ENCODE data around the gene PRDM16.
A peak's percentile ranks its signal among the peaks of the same experiment; 100 is the strongest.

PRDM16 gene

DNA sequence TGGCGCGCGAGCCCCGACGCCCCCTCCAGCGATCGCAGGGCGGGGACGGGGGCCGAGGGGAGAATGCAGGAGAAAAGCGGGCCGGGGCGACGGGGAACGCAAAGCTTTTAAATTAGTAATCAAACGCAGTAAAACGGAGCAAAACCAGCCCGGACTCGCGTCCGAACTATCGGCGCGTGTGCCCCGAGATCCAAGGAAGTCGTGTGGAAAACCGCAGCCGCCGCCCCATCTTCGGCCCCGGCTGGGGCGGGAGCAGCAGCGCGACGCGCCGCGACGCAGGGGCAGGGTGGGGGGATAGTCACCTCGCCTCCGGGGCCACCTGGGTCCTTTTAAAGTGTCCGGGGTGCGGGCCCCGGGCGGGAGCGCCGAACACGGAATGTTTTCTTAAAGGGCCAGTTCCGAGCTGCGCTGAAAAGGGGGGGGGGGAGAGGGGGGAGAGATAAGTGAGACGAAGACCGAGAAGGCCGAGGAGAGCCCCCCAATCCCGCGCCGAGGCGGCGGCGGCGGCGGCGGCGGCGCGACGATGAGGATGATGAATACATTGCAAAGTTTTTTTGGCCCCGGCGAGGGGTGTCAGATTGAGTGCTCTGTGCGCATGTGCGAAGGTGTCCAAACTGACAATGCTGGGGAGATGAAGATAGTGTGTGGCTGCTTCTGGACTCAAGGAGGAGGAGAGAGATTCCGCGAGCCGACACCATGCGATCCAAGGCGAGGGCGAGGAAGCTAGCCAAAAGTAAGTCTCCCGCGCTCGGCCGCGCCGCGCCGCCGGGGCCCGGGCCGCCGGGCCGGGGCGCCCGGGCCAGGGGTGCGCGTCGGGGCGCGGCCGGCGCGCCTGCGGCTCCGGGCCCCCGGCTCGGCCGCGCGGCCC, at the start of gene PRDM16:
TSS of gene PRDM16 (plus strand) at position 640 of the 868 bp plus-strand sequence. CDS start at position 697, 57 bp downstream.
- Histone ChIP-seq H3K27ac (ENCODE audit: extremely low read depth, low read depth, low read length) (peak within 1 kb of the TSS; percentile 86), H3K9me3 (ENCODE audit: control insufficient read depth, insufficient read depth, low read depth, low read length) (no peaks in the 10 kb centered on the region), H3K4me3 (ENCODE audit: low read depth, low read length) (peak within 1 kb of the TSS; percentile 37), H3K36me3 (ENCODE audit: control insufficient read depth in 2 of 2, insufficient read depth in 1 of 2, low read length in 2 of 2) (no peaks in the 10 kb centered on the region), H3K4me1 (ENCODE audit: control insufficient read depth, insufficient read depth, low read length) (no peaks in the 10 kb centered on the region; the same call in 1 of the 2 replicates)
- ChIA-PET CTCF (interaction anchor here (0.7 kb wide), 1 partner anchor 139 kb away, joined by 4 read pairs; no protein-coding TSS in a partner anchor), POLR2A (no interaction called here)
- TF ChIP-seq ZNF10 (tag by site-specific recombination; IDR thresholded peaks at IDR 0.05) (no peak), ZFP69B (tag by site-specific recombination; IDR thresholded peaks at IDR 0.05) (0 out of 2 replicates have a peak, but pooled peaks have one; percentile 33), ZNF335 (tag by site-specific recombination; conservative IDR thresholded peaks at IDR 0.05) (peak; percentile 86), GFI1B (tag by site-specific recombination; IDR thresholded peaks at IDR 0.05) (no peak), ZFHX2 (tag by site-specific recombination; conservative IDR thresholded peaks at IDR 0.05) (no peak), ZNF621 (tag by site-specific recombination; IDR thresholded peaks at IDR 0.05) (no peak), SCRT1 (tag by site-specific recombination; IDR thresholded peaks at IDR 0.05; ENCODE audit: borderline replicate concordance) (no peak), KLF1 (tag by site-specific recombination; IDR thresholded peaks at IDR 0.05) (peak; percentile 79), ZBTB7A (tag by site-specific recombination; IDR thresholded peaks at IDR 0.05; ENCODE audit: low read depth) (no peak), ZNF221 (tag by site-specific recombination; IDR thresholded peaks at IDR 0.05; ENCODE audit: borderline replicate concordance) (no peak), ZBTB20 (tag by site-specific recombination; IDR thresholded peaks at IDR 0.05) (peak; percentile 96), GLIS2 (tag by site-specific recombination; IDR thresholded peaks at IDR 0.05) (no peak; the same call in 1 of the 2 replicates), ZIC2 (tag by site-specific recombination; IDR thresholded peaks at IDR 0.05) (no peak), ZNF624 (tag by site-specific recombination; IDR thresholded peaks at IDR 0.05) (no peak), ZNF423 (tag by site-specific recombination; IDR thresholded peaks at IDR 0.05) (0 out of 2 replicates have a peak, but pooled peaks have one; percentile 23), SP2 (tag by site-specific recombination; IDR thresholded peaks at IDR 0.05) (0 out of 2 replicates have a peak, but pooled peaks have one; percentile 12), TCF7L2 (IDR thresholded peaks at IDR 0.05; ENCODE audit: borderline replicate concordance, low read depth, low read length) (no peak), EGR2 (tag by site-specific recombination; IDR thresholded peaks at IDR 0.05; ENCODE audit: low read depth) (no peak), KLF8 (tag by site-specific recombination; IDR thresholded peaks at IDR 0.05) (peak; percentile 35; the same call in 1 of the 2 replicates)
- TF ChIP-seq, protein P1, sequence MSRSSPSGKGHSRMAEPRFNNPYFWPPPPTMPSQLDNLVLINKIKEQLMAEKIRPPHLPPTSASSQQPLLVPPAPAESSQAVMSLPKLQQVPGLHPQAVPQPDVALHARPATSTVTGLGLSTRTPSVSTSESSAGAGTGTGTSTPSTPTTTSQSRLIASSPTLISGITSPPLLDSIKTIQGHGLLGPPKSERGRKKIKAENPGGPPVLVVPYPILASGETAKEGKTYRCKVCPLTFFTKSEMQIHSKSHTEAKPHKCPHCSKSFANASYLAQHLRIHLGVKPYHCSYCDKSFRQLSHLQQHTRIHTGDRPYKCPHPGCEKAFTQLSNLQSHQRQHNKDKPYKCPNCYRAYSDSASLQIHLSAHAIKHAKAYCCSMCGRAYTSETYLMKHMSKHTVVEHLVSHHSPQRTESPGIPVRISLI (tag by site-specific recombination; IDR thresholded peaks at IDR 0.05) = no peak
- TF ChIP-seq, protein P2, sequence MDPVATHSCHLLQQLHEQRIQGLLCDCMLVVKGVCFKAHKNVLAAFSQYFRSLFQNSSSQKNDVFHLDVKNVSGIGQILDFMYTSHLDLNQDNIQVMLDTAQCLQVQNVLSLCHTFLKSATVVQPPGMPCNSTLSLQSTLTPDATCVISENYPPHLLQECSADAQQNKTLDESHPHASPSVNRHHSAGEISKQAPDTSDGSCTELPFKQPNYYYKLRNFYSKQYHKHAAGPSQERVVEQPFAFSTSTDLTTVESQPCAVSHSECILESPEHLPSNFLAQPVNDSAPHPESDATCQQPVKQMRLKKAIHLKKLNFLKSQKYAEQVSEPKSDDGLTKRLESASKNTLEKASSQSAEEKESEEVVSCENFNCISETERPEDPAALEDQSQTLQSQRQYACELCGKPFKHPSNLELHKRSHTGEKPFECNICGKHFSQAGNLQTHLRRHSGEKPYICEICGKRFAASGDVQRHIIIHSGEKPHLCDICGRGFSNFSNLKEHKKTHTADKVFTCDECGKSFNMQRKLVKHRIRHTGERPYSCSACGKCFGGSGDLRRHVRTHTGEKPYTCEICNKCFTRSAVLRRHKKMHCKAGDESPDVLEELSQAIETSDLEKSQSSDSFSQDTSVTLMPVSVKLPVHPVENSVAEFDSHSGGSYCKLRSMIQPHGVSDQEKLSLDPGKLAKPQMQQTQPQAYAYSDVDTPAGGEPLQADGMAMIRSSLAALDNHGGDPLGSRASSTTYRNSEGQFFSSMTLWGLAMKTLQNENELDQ (tag by site-specific recombination; IDR thresholded peaks at IDR 0.05; ENCODE audit: low read depth) = no peak
- TF ChIP-seq, protein P3, sequence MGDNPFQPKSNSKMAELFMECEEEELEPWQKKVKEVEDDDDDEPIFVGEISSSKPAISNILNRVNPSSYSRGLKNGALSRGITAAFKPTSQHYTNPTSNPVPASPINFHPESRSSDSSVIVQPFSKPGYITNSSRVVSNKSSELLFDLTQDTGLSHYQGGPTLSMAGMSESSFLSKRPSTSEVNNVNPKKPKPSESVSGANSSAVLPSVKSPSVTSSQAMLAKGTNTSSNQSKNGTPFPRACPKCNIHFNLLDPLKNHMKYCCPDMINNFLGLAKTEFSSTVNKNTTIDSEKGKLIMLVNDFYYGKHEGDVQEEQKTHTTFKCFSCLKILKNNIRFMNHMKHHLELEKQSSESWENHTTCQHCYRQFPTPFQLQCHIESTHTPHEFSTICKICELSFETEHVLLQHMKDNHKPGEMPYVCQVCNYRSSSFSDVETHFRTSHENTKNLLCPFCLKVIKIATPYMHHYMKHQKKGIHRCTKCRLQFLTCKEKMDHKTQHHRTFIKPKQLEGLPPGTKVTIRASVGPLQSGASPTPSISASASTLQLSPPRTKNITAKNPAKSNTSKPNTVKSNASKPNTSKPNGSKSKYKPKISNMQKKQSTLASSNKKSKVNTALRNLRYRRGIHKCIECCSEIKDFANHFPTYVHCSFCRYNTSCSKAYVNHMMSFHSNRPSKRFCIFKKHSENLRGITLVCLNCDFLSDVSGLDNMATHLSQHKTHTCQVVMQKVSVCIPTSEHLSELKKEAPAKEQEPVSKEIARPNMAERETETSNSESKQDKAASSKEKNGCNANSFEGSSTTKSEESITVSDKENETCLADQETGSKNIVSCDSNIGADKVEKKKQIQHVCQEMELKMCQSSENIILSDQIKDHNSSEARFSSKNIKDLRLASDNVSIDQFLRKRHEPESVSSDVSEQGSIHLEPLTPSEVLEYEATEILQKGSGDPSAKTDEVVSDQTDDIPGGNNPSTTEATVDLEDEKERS (tag by site-specific recombination; IDR thresholded peaks at IDR 0.05) = no peak
- TF ChIP-seq, protein P4, sequence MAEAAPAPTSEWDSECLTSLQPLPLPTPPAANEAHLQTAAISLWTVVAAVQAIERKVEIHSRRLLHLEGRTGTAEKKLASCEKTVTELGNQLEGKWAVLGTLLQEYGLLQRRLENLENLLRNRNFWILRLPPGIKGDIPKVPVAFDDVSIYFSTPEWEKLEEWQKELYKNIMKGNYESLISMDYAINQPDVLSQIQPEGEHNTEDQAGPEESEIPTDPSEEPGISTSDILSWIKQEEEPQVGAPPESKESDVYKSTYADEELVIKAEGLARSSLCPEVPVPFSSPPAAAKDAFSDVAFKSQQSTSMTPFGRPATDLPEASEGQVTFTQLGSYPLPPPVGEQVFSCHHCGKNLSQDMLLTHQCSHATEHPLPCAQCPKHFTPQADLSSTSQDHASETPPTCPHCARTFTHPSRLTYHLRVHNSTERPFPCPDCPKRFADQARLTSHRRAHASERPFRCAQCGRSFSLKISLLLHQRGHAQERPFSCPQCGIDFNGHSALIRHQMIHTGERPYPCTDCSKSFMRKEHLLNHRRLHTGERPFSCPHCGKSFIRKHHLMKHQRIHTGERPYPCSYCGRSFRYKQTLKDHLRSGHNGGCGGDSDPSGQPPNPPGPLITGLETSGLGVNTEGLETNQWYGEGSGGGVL (tag by site-specific recombination; IDR thresholded peaks at IDR 0.05) = peak; percentile 83
- TF ChIP-seq, protein P5, sequence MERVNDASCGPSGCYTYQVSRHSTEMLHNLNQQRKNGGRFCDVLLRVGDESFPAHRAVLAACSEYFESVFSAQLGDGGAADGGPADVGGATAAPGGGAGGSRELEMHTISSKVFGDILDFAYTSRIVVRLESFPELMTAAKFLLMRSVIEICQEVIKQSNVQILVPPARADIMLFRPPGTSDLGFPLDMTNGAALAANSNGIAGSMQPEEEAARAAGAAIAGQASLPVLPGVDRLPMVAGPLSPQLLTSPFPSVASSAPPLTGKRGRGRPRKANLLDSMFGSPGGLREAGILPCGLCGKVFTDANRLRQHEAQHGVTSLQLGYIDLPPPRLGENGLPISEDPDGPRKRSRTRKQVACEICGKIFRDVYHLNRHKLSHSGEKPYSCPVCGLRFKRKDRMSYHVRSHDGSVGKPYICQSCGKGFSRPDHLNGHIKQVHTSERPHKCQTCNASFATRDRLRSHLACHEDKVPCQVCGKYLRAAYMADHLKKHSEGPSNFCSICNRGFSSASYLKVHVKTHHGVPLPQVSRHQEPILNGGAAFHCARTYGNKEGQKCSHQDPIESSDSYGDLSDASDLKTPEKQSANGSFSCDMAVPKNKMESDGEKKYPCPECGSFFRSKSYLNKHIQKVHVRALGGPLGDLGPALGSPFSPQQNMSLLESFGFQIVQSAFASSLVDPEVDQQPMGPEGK (tag by site-specific recombination; IDR thresholded peaks at IDR 0.05) = peak; percentile 62
- TF ChIP-seq, protein P6, sequence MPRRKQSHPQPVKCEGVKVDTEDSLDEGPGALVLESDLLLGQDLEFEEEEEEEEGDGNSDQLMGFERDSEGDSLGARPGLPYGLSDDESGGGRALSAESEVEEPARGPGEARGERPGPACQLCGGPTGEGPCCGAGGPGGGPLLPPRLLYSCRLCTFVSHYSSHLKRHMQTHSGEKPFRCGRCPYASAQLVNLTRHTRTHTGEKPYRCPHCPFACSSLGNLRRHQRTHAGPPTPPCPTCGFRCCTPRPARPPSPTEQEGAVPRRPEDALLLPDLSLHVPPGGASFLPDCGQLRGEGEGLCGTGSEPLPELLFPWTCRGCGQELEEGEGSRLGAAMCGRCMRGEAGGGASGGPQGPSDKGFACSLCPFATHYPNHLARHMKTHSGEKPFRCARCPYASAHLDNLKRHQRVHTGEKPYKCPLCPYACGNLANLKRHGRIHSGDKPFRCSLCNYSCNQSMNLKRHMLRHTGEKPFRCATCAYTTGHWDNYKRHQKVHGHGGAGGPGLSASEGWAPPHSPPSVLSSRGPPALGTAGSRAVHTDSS (tag by site-specific recombination; IDR thresholded peaks at IDR 0.05) = peak; percentile 80
